ENCODE data around the gene PLPPR4. TPM values are rescaled to one million over a fixed set of nuclear protein-coding genes. Genes with fewer than 3 reads are reported as not detected.
A peak's percentile ranks its signal among the peaks of the same experiment; 100 is the strongest.

Gene PLPPR4
- polyA plus RNA-seq, 1 of the 3 experiments (the other 2 are of a cell fraction), result 0.61 TPM

DNA sequence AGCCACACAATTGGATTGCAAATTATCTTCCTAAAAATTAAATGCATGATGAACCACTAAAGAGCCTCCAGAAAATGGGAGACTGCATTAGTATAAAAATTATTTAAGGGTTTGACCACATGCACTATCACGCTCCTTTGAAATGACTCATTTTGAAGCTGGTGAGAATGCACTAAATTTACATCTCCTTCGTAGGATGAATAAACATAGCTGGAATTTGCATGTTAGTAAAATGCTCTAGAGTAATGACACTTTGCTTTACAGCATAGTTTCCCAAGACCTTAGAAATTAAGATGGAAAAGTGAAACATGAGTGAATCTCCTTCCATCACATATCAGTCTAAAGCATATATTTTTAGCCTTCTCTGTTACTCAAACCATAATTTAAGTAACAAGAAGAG is 2.4 kb downstream of the PLPPR4 start:
- CTCF ChIA-PET, result interaction anchor here (1.6 kb wide), 1 partner anchor 86 kb away, joined by 4 read pairs; no protein-coding TSS in a partner anchor
- Histone ChIP-seq H3K9ac (no peak overlapping the region), H3K27ac (ENCODE audit: low read depth in 2 of 2, low read length in 1 of 2) (peak overlapping the region in 1 of 2 experiments; percentile 90; a peak in 2 of 4 replicates), H3K9me2 (no peaks in the 10 kb centered on the region), H3F3A (replicated peaks; ENCODE audit: insufficient read depth) (no peaks in the 10 kb centered on the region), H3K4me2 (no peak overlapping the region), H4K20me1 (ENCODE audit: insufficient read depth) (no peaks in the 10 kb centered on the region), H3K9me3 (no peaks in the 10 kb centered on the region), H3K27me3 (ENCODE audit: insufficient read depth) (peaks cover 15% of the 10 kb centered on the region; the same call in 1 of the 2 replicates), H3K36me3 (replicated peaks in 1 of 2; ENCODE audit: control insufficient read depth in 1 of 2, insufficient read depth in 2 of 2, low read length in 1 of 2) (no peaks in the 10 kb centered on the region), H3K4me1 (ENCODE audit: control insufficient read depth in 1 of 2, insufficient read depth in 2 of 2, low read depth in 1 of 2, low read length in 1 of 2) (peaks cover 0 to 8% of the 10 kb centered on the region in 2 experiments; a peak in 3 of 4 replicates), H3K79me2 (ENCODE audit: insufficient read depth) (no peaks in the 10 kb centered on the region), H3K4me3 (ENCODE audit: low read depth in 2 of 2, low read length in 1 of 2) (no peak overlapping the region), H2AFZ (ENCODE audit: low read depth) (no peak overlapping the region)
- 54% methylated on average over 2 of the region's 2 CpGs for WGBS (ENCODE audit: low lambda C conversion rate)
- TF ChIP-seq ELF1 (IDR thresholded peaks at IDR 0.05) (no peak), GATA2 (CRISPR knock-in tag; IDR thresholded peaks at IDR 0.05) (no peak), RXRA (IDR thresholded peaks at IDR 0.05; ENCODE audit: borderline replicate concordance, low read depth) (no peak), NFIC (IDR thresholded peaks at IDR 0.05; ENCODE audit: borderline replicate concordance) (no peak), NRF1 (IDR thresholded peaks at IDR 0.05; ENCODE audit: low read depth, low read length) (no peak), EP300 (IDR thresholded peaks at IDR 0.05; ENCODE audit: borderline replicate concordance in 1 of 2, low read depth in 1 of 2, low read length in 1 of 2) (no peak), RAD21 (IDR thresholded peaks at IDR 0.05; ENCODE audit: low read length) (no peak), YY1 (IDR thresholded peaks at IDR 0.05; ENCODE audit: low read depth) (no peak), POLR2AphosphoS5 (IDR thresholded peaks at IDR 0.05; ENCODE audit: low read depth, low read length) (no peak), EZH2phosphoT487 (IDR thresholded peaks at IDR 0.05; ENCODE audit: borderline replicate concordance, low read depth) (no peak), SMC3 (IDR thresholded peaks at IDR 0.05; ENCODE audit: low read depth, low read length) (no peak), FOSL2 (IDR thresholded peaks at IDR 0.05; ENCODE audit: borderline replicate concordance, low read depth) (no peak)
- no peak for DNase-seq
- POLR2A ChIA-PET, result interaction anchor here (1.1 kb wide), 1 partner anchor 39 kb away, joined by 3 read pairs; no protein-coding TSS in a partner anchor

DNA sequence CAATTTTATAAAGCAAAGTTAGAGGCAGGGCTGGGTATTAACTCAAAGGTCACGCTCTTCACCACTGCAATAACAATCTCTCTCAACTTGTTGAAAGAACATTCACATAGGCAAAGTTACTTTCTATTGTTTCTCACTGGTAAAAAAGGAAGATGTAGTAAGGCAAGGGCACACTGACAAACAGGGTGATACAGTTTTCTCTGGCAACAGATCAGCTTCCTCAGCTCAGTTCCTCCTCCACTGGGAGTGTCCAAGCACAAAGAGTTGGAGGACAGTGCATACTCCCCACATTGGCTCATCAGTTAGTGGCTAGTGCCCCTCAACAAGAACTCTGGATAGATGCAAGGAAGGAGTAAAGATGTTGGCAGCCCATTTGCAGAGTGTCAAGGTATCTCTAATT is 3.7 kb downstream of the PLPPR4 start:
- Histone ChIP-seq H3K36me3 (replicated peaks in 1 of 2; ENCODE audit: control insufficient read depth in 1 of 2, insufficient read depth in 2 of 2, low read length in 1 of 2) (no peaks in the 10 kb centered on the region), H3K9me2 (no peaks in the 10 kb centered on the region), H3K4me3 (ENCODE audit: low read depth in 2 of 2, low read length in 1 of 2) (no peak overlapping the region), H3K27ac (ENCODE audit: low read depth in 2 of 2, low read length in 1 of 2) (no peak overlapping the region; a peak in 1 of 4 replicates), H3K9me3 (no peaks in the 10 kb centered on the region), H3K9ac (no peak overlapping the region), H3F3A (replicated peaks; ENCODE audit: insufficient read depth) (no peaks in the 10 kb centered on the region), H3K79me2 (ENCODE audit: insufficient read depth) (no peaks in the 10 kb centered on the region), H3K4me1 (ENCODE audit: control insufficient read depth in 1 of 2, insufficient read depth in 2 of 2, low read depth in 1 of 2, low read length in 1 of 2) (peaks cover 0 to 8% of the 10 kb centered on the region in 2 experiments; a peak in 3 of 4 replicates), H3K4me2 (no peak overlapping the region), H3K27me3 (ENCODE audit: insufficient read depth) (peaks cover 15% of the 10 kb centered on the region; the same call in 1 of the 2 replicates), H2AFZ (ENCODE audit: low read depth) (no peak overlapping the region), H4K20me1 (ENCODE audit: insufficient read depth) (no peaks in the 10 kb centered on the region)
- CTCF ChIA-PET, result interaction anchor here (1.2 kb wide), 1 partner anchor 213 kb away, joined by 3 read pairs; no protein-coding TSS in a partner anchor
- WGBS (ENCODE audit: low lambda C conversion rate), result 70% methylated on average over 1 of the region's 1 CpG
- DNase-seq, result no peak
- POLR2A ChIA-PET, result no interaction called here
- no peak for TF ChIP-seq SMC3 (IDR thresholded peaks at IDR 0.05; ENCODE audit: low read depth, low read length)
- TF ChIP-seq RAD21 (IDR thresholded peaks at IDR 0.05; ENCODE audit: low read length), result no peak
- no peak for TF ChIP-seq GABPA (IDR thresholded peaks at IDR 0.05; ENCODE audit: low read depth)
- no peak for TF ChIP-seq EP300 (IDR thresholded peaks at IDR 0.05; ENCODE audit: borderline replicate concordance in 1 of 2, low read depth in 1 of 2, low read length in 1 of 2)
- no peak for TF ChIP-seq EZH2phosphoT487 (IDR thresholded peaks at IDR 0.05; ENCODE audit: borderline replicate concordance, low read depth)
- TF ChIP-seq FOXM1 (IDR thresholded peaks at IDR 0.05; ENCODE audit: low read depth), result no peak
- TF ChIP-seq RXRA (IDR thresholded peaks at IDR 0.05; ENCODE audit: borderline replicate concordance, low read depth), result no peak
- TF ChIP-seq NFIC (IDR thresholded peaks at IDR 0.05; ENCODE audit: borderline replicate concordance), result no peak
- TF ChIP-seq TCF12 (IDR thresholded peaks at IDR 0.05), result no peak
- TF ChIP-seq, protein P1, sequence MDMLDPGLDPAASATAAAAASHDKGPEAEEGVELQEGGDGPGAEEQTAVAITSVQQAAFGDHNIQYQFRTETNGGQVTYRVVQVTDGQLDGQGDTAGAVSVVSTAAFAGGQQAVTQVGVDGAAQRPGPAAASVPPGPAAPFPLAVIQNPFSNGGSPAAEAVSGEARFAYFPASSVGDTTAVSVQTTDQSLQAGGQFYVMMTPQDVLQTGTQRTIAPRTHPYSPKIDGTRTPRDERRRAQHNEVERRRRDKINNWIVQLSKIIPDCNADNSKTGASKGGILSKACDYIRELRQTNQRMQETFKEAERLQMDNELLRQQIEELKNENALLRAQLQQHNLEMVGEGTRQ (IDR thresholded peaks at IDR 0.05; ENCODE audit: borderline replicate concordance, low read depth, low read length), result no peak
- TF ChIP-seq, protein P2, sequence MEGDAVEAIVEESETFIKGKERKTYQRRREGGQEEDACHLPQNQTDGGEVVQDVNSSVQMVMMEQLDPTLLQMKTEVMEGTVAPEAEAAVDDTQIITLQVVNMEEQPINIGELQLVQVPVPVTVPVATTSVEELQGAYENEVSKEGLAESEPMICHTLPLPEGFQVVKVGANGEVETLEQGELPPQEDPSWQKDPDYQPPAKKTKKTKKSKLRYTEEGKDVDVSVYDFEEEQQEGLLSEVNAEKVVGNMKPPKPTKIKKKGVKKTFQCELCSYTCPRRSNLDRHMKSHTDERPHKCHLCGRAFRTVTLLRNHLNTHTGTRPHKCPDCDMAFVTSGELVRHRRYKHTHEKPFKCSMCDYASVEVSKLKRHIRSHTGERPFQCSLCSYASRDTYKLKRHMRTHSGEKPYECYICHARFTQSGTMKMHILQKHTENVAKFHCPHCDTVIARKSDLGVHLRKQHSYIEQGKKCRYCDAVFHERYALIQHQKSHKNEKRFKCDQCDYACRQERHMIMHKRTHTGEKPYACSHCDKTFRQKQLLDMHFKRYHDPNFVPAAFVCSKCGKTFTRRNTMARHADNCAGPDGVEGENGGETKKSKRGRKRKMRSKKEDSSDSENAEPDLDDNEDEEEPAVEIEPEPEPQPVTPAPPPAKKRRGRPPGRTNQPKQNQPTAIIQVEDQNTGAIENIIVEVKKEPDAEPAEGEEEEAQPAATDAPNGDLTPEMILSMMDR (IDR thresholded peaks at IDR 0.05), result no peak
- TF ChIP-seq TAF1 (IDR thresholded peaks at IDR 0.05; ENCODE audit: borderline replicate concordance, low read depth, low read length), result no peak
- no peak for TF ChIP-seq CHD2 (IDR thresholded peaks at IDR 0.05; ENCODE audit: low read length, partially characterized antibody)
- no peak for TF ChIP-seq YY1 (IDR thresholded peaks at IDR 0.05; ENCODE audit: low read depth)
